ENCODE measurements around the gene LRCH1.

LRCH1 gene

GRCh38 chr13:46551410-46552302, 1.3 kb upstream of the LRCH1 start:
- Mint-ChIP-seq H3K4me1 (peaks cover 41% of the 10 kb centered on the region), H3K4me3 (peak overlapping the region; percentile 93), H3K9me3 (no peaks in the 10 kb centered on the region), H3K36me3 (no peaks in the 10 kb centered on the region), H3K27ac (no peak overlapping the region), H3K27me3 (no peaks in the 10 kb centered on the region)

- peak overlapping the region; percentile 93 for H3K4me3 Mint-ChIP-seq
- peak overlapping the region; percentile 27 for H3K27ac Mint-ChIP-seq
- H3K4me1 Mint-ChIP-seq = peaks cover 47% of the 10 kb centered on the region
- no peaks in the 10 kb centered on the region for H3K27me3 Mint-ChIP-seq
- H3K36me3 Mint-ChIP-seq = no peaks in the 10 kb centered on the region
- no peaks in the 10 kb centered on the region for H3K9me3 Mint-ChIP-seq
Measured at GRCh38 chr13:46552303-46552682, 677 bp upstream of the LRCH1 start.

GRCh38 chr13:46553521-46553885, 533 bp downstream of the LRCH1 start:
- H3K4me3 Mint-ChIP-seq = peak overlapping the region; percentile 93
- no peaks in the 10 kb centered on the region for H3K27me3 Mint-ChIP-seq
- peaks cover 54% of the 10 kb centered on the region for H3K4me1 Mint-ChIP-seq
- peak overlapping the region; percentile 95 for H3K27ac Mint-ChIP-seq
- H3K36me3 Mint-ChIP-seq = no peaks in the 10 kb centered on the region
- no peaks in the 10 kb centered on the region for H3K9me3 Mint-ChIP-seq

GRCh38 chr13:46553886-46554858, 1.2 kb downstream of the LRCH1 start:
- peak overlapping the region; percentile 93 for H3K4me3 Mint-ChIP-seq
- H3K27ac Mint-ChIP-seq = peak overlapping the region; percentile 95
- H3K36me3 Mint-ChIP-seq = no peaks in the 10 kb centered on the region
- no peaks in the 10 kb centered on the region for H3K27me3 Mint-ChIP-seq
- H3K9me3 Mint-ChIP-seq = no peaks in the 10 kb centered on the region
- H3K4me1 Mint-ChIP-seq = peaks cover 59% of the 10 kb centered on the region

- peak overlapping the region; percentile 95 for H3K27ac Mint-ChIP-seq
- no peaks in the 10 kb centered on the region for H3K36me3 Mint-ChIP-seq
- peak overlapping the region; percentile 93 for H3K4me3 Mint-ChIP-seq
- peaks cover 62% of the 10 kb centered on the region for H3K4me1 Mint-ChIP-seq
- H3K9me3 Mint-ChIP-seq = no peaks in the 10 kb centered on the region
- H3K27me3 Mint-ChIP-seq = no peaks in the 10 kb centered on the region
Measured at GRCh38 chr13:46554951-46555350, 2.0 kb downstream of the LRCH1 start.

- Mint-ChIP-seq H3K27me3 (no peaks in the 10 kb centered on the region), H3K27ac (peak overlapping the region; percentile 95), H3K4me3 (peak overlapping the region; percentile 93), H3K36me3 (no peaks in the 10 kb centered on the region), H3K9me3 (no peaks in the 10 kb centered on the region), H3K4me1 (peaks cover 62% of the 10 kb centered on the region)
Measured at GRCh38 chr13:46555722-46556417, 2.9 kb downstream of the LRCH1 start.

- H3K4me1 Mint-ChIP-seq = peaks cover 59% of the 10 kb centered on the region
Measured at GRCh38 chr13:46556418-46556779, 3.4 kb downstream of the LRCH1 start.

GRCh38 chr13:46559272-46559805, 6.4 kb downstream of the LRCH1 start:
- Mint-ChIP-seq H3K36me3 (no peaks in the 10 kb centered on the region), H3K4me3 (no peak overlapping the region), H3K27me3 (no peaks in the 10 kb centered on the region), H3K9me3 (no peaks in the 10 kb centered on the region), H3K4me1 (peaks cover 44% of the 10 kb centered on the region), H3K27ac (peak overlapping the region; percentile 8)

More at GRCh38 chr13:46556418-46556779, 3.4 kb downstream of the LRCH1 start:
- no peak overlapping the region for H3K27ac Mint-ChIP-seq
- H3K27me3 Mint-ChIP-seq = no peaks in the 10 kb centered on the region
- no peaks in the 10 kb centered on the region for H3K9me3 Mint-ChIP-seq
- no peak overlapping the region for H3K4me3 Mint-ChIP-seq
- no peaks in the 10 kb centered on the region for H3K36me3 Mint-ChIP-seq

GRCh38 chr13:46560778-46561177, 7.8 kb downstream of the LRCH1 start:
- H3K4me3 Mint-ChIP-seq = no peak overlapping the region

GRCh38 chr13:46561286-46561685, 8.3 kb downstream of the LRCH1 start:
- no peaks in the 10 kb centered on the region for H3K36me3 Mint-ChIP-seq
- no peaks in the 10 kb centered on the region for H3K27me3 Mint-ChIP-seq
- H3K27ac Mint-ChIP-seq = no peak overlapping the region
- no peak overlapping the region for H3K4me3 Mint-ChIP-seq
- no peaks in the 10 kb centered on the region for H3K9me3 Mint-ChIP-seq
- H3K4me1 Mint-ChIP-seq = peaks cover 40% of the 10 kb centered on the region

More at GRCh38 chr13:46560778-46561177, 7.8 kb downstream of the LRCH1 start:
- H3K4me1 Mint-ChIP-seq = peaks cover 40% of the 10 kb centered on the region
- H3K27me3 Mint-ChIP-seq = no peaks in the 10 kb centered on the region
- H3K27ac Mint-ChIP-seq = no peak overlapping the region
- H3K9me3 Mint-ChIP-seq = no peaks in the 10 kb centered on the region
- H3K36me3 Mint-ChIP-seq = no peaks in the 10 kb centered on the region

GRCh38 chr13:46561691-46562090, 8.7 kb downstream of the LRCH1 start:
- peaks cover 38% of the 10 kb centered on the region for H3K4me1 Mint-ChIP-seq
- H3K9me3 Mint-ChIP-seq = no peaks in the 10 kb centered on the region
- no peaks in the 10 kb centered on the region for H3K27me3 Mint-ChIP-seq
- H3K36me3 Mint-ChIP-seq = no peaks in the 10 kb centered on the region
- H3K4me3 Mint-ChIP-seq = no peak overlapping the region
- H3K27ac Mint-ChIP-seq = no peak overlapping the region

GRCh38 chr13:46562152-46562551, 9.2 kb downstream of the LRCH1 start:
- no peaks in the 10 kb centered on the region for H3K36me3 Mint-ChIP-seq
- peaks cover 33% of the 10 kb centered on the region for H3K4me1 Mint-ChIP-seq
- H3K9me3 Mint-ChIP-seq = no peaks in the 10 kb centered on the region
- H3K27me3 Mint-ChIP-seq = no peaks in the 10 kb centered on the region
- H3K27ac Mint-ChIP-seq = no peak overlapping the region
- H3K4me3 Mint-ChIP-seq = no peak overlapping the region

GRCh38 chr13:46562581-46562980, 9.6 kb downstream of the LRCH1 start:
- no peak overlapping the region for H3K4me3 Mint-ChIP-seq
- no peaks in the 10 kb centered on the region for H3K36me3 Mint-ChIP-seq
- H3K27me3 Mint-ChIP-seq = no peaks in the 10 kb centered on the region
- H3K9me3 Mint-ChIP-seq = no peaks in the 10 kb centered on the region
- H3K27ac Mint-ChIP-seq = no peak overlapping the region
- peaks cover 32% of the 10 kb centered on the region for H3K4me1 Mint-ChIP-seq

GRCh38 chr13:46565808-46566750, 13.1 kb downstream of the LRCH1 start:
- no peaks in the 10 kb centered on the region for H3K36me3 Mint-ChIP-seq
- H3K4me1 Mint-ChIP-seq = peaks cover 35% of the 10 kb centered on the region
- no peaks in the 10 kb centered on the region for H3K27me3 Mint-ChIP-seq
- H3K4me3 Mint-ChIP-seq = no peak overlapping the region
- H3K9me3 Mint-ChIP-seq = no peaks in the 10 kb centered on the region
- H3K27ac Mint-ChIP-seq = no peak overlapping the region
